ENCODE measurements around the gene LRCH1.

LRCH1 gene

GRCh38 chr13:46609726-46610125 is 56.8 kb downstream of the LRCH1 start:
- no peaks in the 10 kb centered on the region for H3K9me3 ChIP-seq (replicated peaks in 1 of 2; ENCODE audit: control insufficient read depth in 2 of 2, insufficient read depth in 1 of 2, low read depth in 1 of 2, low read length in 2 of 2)
- DNase-seq (ENCODE audit: low spot score): no peak
- WGBS, 2 donors (ENCODE audit: extremely low coverage in 2 of 2, insufficient read length in 2 of 2, insufficient replicate concordance in 1 of 2): no CpG with 5 or more reads among the region's 6 CpGs

DNA sequence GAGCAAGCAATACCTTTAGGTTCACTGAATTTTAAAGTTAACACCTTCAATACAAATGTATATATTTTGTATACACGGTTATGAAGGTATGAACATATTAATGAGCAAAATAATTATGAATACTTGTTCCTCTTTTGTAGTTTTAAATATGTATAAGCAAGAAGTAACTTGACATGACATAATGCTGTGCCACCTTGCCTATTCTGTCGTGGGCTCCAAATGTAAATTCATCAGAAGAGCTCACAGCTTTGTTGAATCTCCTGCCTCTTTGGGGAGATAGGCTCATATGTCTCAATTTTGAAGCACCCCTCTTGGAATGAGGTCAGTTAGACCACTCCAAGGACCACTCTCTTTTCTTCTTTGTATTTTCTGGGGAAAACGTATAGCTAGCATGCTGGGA is 59.3 kb downstream of the LRCH1 start:
- Histone ChIP-seq H3K18ac (ENCODE audit: low read length) (no peak overlapping the region), H2BK120ac (ENCODE audit: low read depth, low read length) (no peak overlapping the region), H3K4me2 (ENCODE audit: insufficient read depth, low read length, poor library complexity, severe bottlenecking) (no peak overlapping the region), H3K27ac (replicated peaks; ENCODE audit: low read length) (no peak overlapping the region), H3K27me3 (ENCODE audit: control insufficient read depth in 3 of 3, insufficient read depth in 3 of 3, low read depth in 1 of 3, low read length in 3 of 3) (no peaks in the 10 kb centered on the region), H3K79me1 (ENCODE audit: low read depth, low read length) (no peaks in the 10 kb centered on the region), H3K36me3 (replicated peaks in 1 of 2; ENCODE audit: control insufficient read depth in 2 of 2, insufficient read depth in 2 of 2, low read length in 2 of 2) (no peaks in the 10 kb centered on the region), H3K4ac (ENCODE audit: low read length) (no peak overlapping the region), H2BK15ac (ENCODE audit: low read length) (no peak overlapping the region), H3K9ac (ENCODE audit: low read depth, low read length, poor library complexity) (no peak overlapping the region), H2AK5ac (ENCODE audit: low read depth, low read length) (no peak overlapping the region), H3K4me3 (ENCODE audit: low read length in 2 of 2) (no peak overlapping the region), H4K8ac (ENCODE audit: low read depth, low read length) (no peak overlapping the region), H3K9me3 (replicated peaks in 1 of 2; ENCODE audit: control insufficient read depth in 2 of 2, insufficient read depth in 1 of 2, low read depth in 1 of 2, low read length in 2 of 2) (no peaks in the 10 kb centered on the region), H4K91ac (ENCODE audit: low read depth, low read length, poor library complexity) (no peak overlapping the region), H2BK5ac (ENCODE audit: low read length) (no peak overlapping the region), H3K14ac (ENCODE audit: low read length) (no peak overlapping the region), H3K23ac (ENCODE audit: low read depth, low read length, poor library complexity) (no peak overlapping the region), H3K4me1 (ENCODE audit: control insufficient read depth in 2 of 2, insufficient read depth in 1 of 2, low read depth in 1 of 2, low read length in 2 of 2) (peaks cover 2 to 6% of the 10 kb centered on the region in 2 donors), H2BK12ac (ENCODE audit: low read length) (no peak overlapping the region), H2AFZ (ENCODE audit: low read length) (no peak overlapping the region)
- WGBS, 2 donors (ENCODE audit: extremely low coverage in 2 of 2, insufficient read length in 2 of 2, insufficient replicate concordance in 1 of 2): no CpG with 5 or more reads among the region's 3 CpGs
- DNase-seq (ENCODE audit: low spot score): no peak

More at GRCh38 chr13:46609726-46610125, 56.8 kb downstream of the LRCH1 start:
- Histone ChIP-seq H3K27me3 (ENCODE audit: control insufficient read depth in 3 of 3, insufficient read depth in 3 of 3, low read depth in 1 of 3, low read length in 3 of 3) (no peaks in the 10 kb centered on the region), H3K9ac (ENCODE audit: low read depth, low read length, poor library complexity) (no peak overlapping the region), H3K4ac (ENCODE audit: low read length) (no peak overlapping the region), H3K18ac (ENCODE audit: low read length) (no peak overlapping the region), H2BK12ac (ENCODE audit: low read length) (no peak overlapping the region), H3K4me2 (ENCODE audit: insufficient read depth, low read length, poor library complexity, severe bottlenecking) (no peak overlapping the region), H3K27ac (replicated peaks; ENCODE audit: low read length) (no peak overlapping the region), H3K4me3 (ENCODE audit: low read length in 2 of 2) (no peak overlapping the region), H2BK120ac (ENCODE audit: low read depth, low read length) (no peak overlapping the region), H3K23ac (ENCODE audit: low read depth, low read length, poor library complexity) (no peak overlapping the region), H3K14ac (ENCODE audit: low read length) (no peak overlapping the region), H4K8ac (ENCODE audit: low read depth, low read length) (no peak overlapping the region), H3K79me1 (ENCODE audit: low read depth, low read length) (no peaks in the 10 kb centered on the region), H2BK15ac (ENCODE audit: low read length) (no peak overlapping the region), H4K91ac (ENCODE audit: low read depth, low read length, poor library complexity) (no peak overlapping the region), H2AFZ (ENCODE audit: low read length) (no peak overlapping the region), H3K36me3 (replicated peaks in 1 of 2; ENCODE audit: control insufficient read depth in 2 of 2, insufficient read depth in 2 of 2, low read length in 2 of 2) (no peaks in the 10 kb centered on the region), H2AK5ac (ENCODE audit: low read depth, low read length) (no peak overlapping the region), H3K4me1 (ENCODE audit: control insufficient read depth in 2 of 2, insufficient read depth in 1 of 2, low read depth in 1 of 2, low read length in 2 of 2) (peaks cover 0 to 2% of the 10 kb centered on the region in 2 donors), H2BK5ac (ENCODE audit: low read length) (no peak overlapping the region)

DNA sequence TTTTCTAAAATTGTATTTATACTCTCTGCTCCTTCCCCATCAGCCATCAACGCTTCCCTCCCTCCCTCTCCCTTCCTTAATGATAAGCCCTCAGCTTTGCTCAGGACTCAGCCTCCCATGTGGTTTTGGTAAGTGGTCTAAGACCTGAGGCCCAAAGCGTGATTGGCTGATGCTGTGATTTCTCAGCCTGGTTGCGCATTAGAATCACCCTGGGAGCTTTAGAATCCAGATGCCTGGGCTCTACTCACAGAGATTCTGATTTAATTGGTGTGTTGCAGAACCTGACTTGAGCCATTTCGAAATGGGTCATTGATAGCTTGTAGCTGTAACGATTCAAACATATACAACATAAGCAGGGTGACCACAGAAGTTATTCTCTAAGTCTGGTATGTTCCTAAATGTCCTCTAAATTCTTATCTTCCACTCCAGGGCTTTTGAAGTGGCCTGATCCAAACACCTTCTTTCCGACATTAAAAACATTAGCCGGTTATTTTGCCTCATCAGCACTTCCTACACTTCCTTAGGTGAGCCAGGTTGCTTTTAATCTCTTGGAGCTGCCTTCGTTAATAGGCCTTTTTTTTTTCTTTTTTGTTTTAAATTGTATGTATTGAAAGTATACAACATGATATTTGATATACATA is 60.6 kb downstream of the LRCH1 start:
- no peak overlapping the region for H3K23ac ChIP-seq (ENCODE audit: low read depth, low read length, poor library complexity)

DNA sequence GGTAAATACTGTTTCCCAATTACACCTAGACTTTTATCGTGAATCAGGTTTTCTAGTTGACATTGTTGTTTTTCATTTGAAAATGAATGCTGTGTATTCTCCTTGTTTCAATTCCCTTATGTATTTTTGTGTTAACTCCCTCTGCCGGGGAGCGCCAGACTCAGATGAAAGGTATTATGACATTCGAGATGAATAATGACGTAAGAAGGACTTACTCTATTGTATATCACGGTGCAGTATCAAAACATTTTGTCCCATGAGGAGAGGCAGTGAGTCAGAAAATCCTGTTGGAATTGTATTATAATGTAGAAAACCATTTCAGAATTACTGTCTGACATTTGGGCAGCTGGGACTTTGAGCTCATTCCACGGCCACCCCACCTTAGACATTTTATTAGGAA is 61.6 kb downstream of the LRCH1 start:
- Histone ChIP-seq H3K4me3 (ENCODE audit: low read length in 2 of 2) (no peak overlapping the region), H2AK5ac (ENCODE audit: low read depth, low read length) (no peak overlapping the region), H4K8ac (ENCODE audit: low read depth, low read length) (no peak overlapping the region), H3K23ac (ENCODE audit: low read depth, low read length, poor library complexity) (no peak overlapping the region), H3K79me1 (ENCODE audit: low read depth, low read length) (no peaks in the 10 kb centered on the region), H2BK5ac (ENCODE audit: low read length) (no peak overlapping the region), H2BK120ac (ENCODE audit: low read depth, low read length) (no peak overlapping the region), H3K18ac (ENCODE audit: low read length) (no peak overlapping the region), H3K4me2 (ENCODE audit: insufficient read depth, low read length, poor library complexity, severe bottlenecking) (no peak overlapping the region), H3K4me1 (ENCODE audit: control insufficient read depth in 2 of 2, insufficient read depth in 1 of 2, low read depth in 1 of 2, low read length in 2 of 2) (peaks cover 0 to 8% of the 10 kb centered on the region in 2 donors), H3K4ac (ENCODE audit: low read length) (no peak overlapping the region), H3K27me3 (ENCODE audit: control insufficient read depth in 3 of 3, insufficient read depth in 3 of 3, low read depth in 1 of 3, low read length in 3 of 3) (no peaks in the 10 kb centered on the region), H3K27ac (replicated peaks; ENCODE audit: low read length) (no peak overlapping the region), H3K9ac (ENCODE audit: low read depth, low read length, poor library complexity) (no peak overlapping the region), H2BK15ac (ENCODE audit: low read length) (no peak overlapping the region), H3K14ac (ENCODE audit: low read length) (no peak overlapping the region), H4K91ac (ENCODE audit: low read depth, low read length, poor library complexity) (no peak overlapping the region), H3K36me3 (replicated peaks in 1 of 2; ENCODE audit: control insufficient read depth in 2 of 2, insufficient read depth in 2 of 2, low read length in 2 of 2) (no peaks in the 10 kb centered on the region), H2BK12ac (ENCODE audit: low read length) (no peak overlapping the region), H3K9me3 (replicated peaks in 1 of 2; ENCODE audit: control insufficient read depth in 2 of 2, insufficient read depth in 1 of 2, low read depth in 1 of 2, low read length in 2 of 2) (no peaks in the 10 kb centered on the region), H2AFZ (ENCODE audit: low read length) (no peak overlapping the region)
- no peak for DNase-seq (ENCODE audit: low spot score)
- WGBS, 2 donors (ENCODE audit: extremely low coverage in 2 of 2, insufficient read length in 2 of 2, insufficient replicate concordance in 1 of 2): no CpG with 5 or more reads among the region's 7 CpGs

More for the DNA sequence above, 60.6 kb downstream of the LRCH1 start:
- no peak overlapping the region for H3K4me3 ChIP-seq (ENCODE audit: low read length in 2 of 2)
- no peak overlapping the region for H2BK120ac ChIP-seq (ENCODE audit: low read depth, low read length)
- H3K4me1 ChIP-seq (ENCODE audit: control insufficient read depth in 2 of 2, insufficient read depth in 1 of 2, low read depth in 1 of 2, low read length in 2 of 2): peaks cover 0 to 8% of the 10 kb centered on the region in 2 donors
- H3K9me3 ChIP-seq (replicated peaks in 1 of 2; ENCODE audit: control insufficient read depth in 2 of 2, insufficient read depth in 1 of 2, low read depth in 1 of 2, low read length in 2 of 2): no peaks in the 10 kb centered on the region
- H3K14ac ChIP-seq (ENCODE audit: low read length): no peak overlapping the region
- H4K8ac ChIP-seq (ENCODE audit: low read depth, low read length): no peak overlapping the region
- no peaks in the 10 kb centered on the region for H3K36me3 ChIP-seq (replicated peaks in 1 of 2; ENCODE audit: control insufficient read depth in 2 of 2, insufficient read depth in 2 of 2, low read length in 2 of 2)
- no peak overlapping the region for H3K27ac ChIP-seq (replicated peaks; ENCODE audit: low read length)
- H2AFZ ChIP-seq (ENCODE audit: low read length): no peak overlapping the region
- H3K4me2 ChIP-seq (ENCODE audit: insufficient read depth, low read length, poor library complexity, severe bottlenecking): no peak overlapping the region
- no peak overlapping the region for H2BK5ac ChIP-seq (ENCODE audit: low read length)
- no peaks in the 10 kb centered on the region for H3K79me1 ChIP-seq (ENCODE audit: low read depth, low read length)
- no peak overlapping the region for H3K4ac ChIP-seq (ENCODE audit: low read length)
- H3K27me3 ChIP-seq (ENCODE audit: control insufficient read depth in 3 of 3, insufficient read depth in 3 of 3, low read depth in 1 of 3, low read length in 3 of 3): no peaks in the 10 kb centered on the region
- no peak overlapping the region for H2AK5ac ChIP-seq (ENCODE audit: low read depth, low read length)
- no peak for DNase-seq (ENCODE audit: low spot score)
- no peak overlapping the region for H2BK15ac ChIP-seq (ENCODE audit: low read length)
- no CpG with 5 or more reads among the region's 8 CpGs for WGBS, 2 donors (ENCODE audit: extremely low coverage in 2 of 2, insufficient read length in 2 of 2, insufficient replicate concordance in 1 of 2)
- no peak overlapping the region for H4K91ac ChIP-seq (ENCODE audit: low read depth, low read length, poor library complexity)
- H2BK12ac ChIP-seq (ENCODE audit: low read length): no peak overlapping the region
- no peak overlapping the region for H3K18ac ChIP-seq (ENCODE audit: low read length)
- no peak overlapping the region for H3K9ac ChIP-seq (ENCODE audit: low read depth, low read length, poor library complexity)

Measured in neuronal stem cell (in vitro differentiated cells).